Body of pancreas (tissue), 4 donors: ENCODE measurements around the gene TTF1.

Source experiments
- POLR2A ChIP-seq, 3 donors: fragments of 450-650 bp; IDR thresholded peaks; one replicate each; pipeline ENCODE4 v1.6.1; 2016; ENCODE audit warnings: antibody characterized with exemption in 3 of 3, mild to moderate bottlenecking in 2 of 3
- TF ChIP-seq, protein P1 (sequence below), 7 experiments: fragments of 450-650 bp in 4 of 7; fragments of 200-600 bp in 3 of 7; sonication (generic) in 3 of 7; IDR thresholded peaks; one replicate each; pipeline ENCODE4 v1.5.1; 2016 to 2019; ENCODE audit warnings: antibody characterized with exemption in 7 of 7

DNA sequence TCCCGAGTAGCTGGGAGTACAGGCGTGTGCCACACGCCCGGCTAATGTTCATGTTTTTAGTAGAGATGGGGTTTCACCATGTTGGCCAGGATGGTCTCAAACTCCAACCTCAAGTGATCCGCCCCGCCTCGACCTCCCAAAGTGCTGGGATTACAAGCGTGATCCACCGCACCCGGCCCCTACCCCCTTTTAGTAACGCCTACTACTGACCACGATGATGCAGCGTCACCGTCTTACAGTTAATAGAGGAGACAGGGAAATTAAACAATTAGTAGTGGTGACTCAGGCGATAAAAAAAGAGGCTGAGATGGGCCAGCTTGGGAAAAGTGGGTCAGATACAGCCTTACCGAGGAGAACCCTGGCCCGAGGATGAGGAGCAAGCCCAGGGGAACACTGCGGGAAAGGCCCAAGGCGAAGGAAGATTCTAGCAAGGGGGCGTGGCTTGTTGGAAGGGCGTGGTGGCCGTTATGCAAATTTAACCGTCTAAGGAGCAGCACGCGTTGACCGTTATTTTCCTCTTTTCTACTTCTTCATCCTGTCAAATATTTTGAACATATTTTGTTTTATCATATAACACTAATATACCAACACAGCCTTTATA lies 50.2 kb downstream of the TTF1 start:
- TF ChIP-seq, protein P1, sequence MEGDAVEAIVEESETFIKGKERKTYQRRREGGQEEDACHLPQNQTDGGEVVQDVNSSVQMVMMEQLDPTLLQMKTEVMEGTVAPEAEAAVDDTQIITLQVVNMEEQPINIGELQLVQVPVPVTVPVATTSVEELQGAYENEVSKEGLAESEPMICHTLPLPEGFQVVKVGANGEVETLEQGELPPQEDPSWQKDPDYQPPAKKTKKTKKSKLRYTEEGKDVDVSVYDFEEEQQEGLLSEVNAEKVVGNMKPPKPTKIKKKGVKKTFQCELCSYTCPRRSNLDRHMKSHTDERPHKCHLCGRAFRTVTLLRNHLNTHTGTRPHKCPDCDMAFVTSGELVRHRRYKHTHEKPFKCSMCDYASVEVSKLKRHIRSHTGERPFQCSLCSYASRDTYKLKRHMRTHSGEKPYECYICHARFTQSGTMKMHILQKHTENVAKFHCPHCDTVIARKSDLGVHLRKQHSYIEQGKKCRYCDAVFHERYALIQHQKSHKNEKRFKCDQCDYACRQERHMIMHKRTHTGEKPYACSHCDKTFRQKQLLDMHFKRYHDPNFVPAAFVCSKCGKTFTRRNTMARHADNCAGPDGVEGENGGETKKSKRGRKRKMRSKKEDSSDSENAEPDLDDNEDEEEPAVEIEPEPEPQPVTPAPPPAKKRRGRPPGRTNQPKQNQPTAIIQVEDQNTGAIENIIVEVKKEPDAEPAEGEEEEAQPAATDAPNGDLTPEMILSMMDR (IDR thresholded peaks at IDR 0.05), result no peak
- TF ChIP-seq POLR2A (IDR thresholded peaks at IDR 0.05), result no peak
